Natural killer cell (primary cell): ENCODE data around the gene CFAP157. TPM values are rescaled to one million over a fixed set of nuclear protein-coding genes. Genes with fewer than 3 reads are reported as not detected.

Experiments used
- ATAC-seq, 3 donors: fragments of 150-1000 bp in 2 of 3; fragments of 200-7000 bp in 1 of 3; cut with Tn5 transposase; 1 replicate in 1 of 3; 2 replicates in 2 of 3; pipeline ENCODE4 v1.10.0; 2021; ENCODE audit warnings: mild to moderate bottlenecking in 2 of 3, moderate library complexity in 2 of 3
- DNase-seq, 2 donors: peaks; one replicate each; pipeline versions ENCODE4 v3.0.0 to v3.0.0-alpha.2; 2013 to 2021; ENCODE audit warnings: mixed read lengths in 1 of 2
- H3K27ac ChIP-seq: one replicate; pipeline ENCODE4 v1.5.1; 2013; ENCODE audit warnings: mild to moderate bottlenecking, low read length
- H3K27me3 ChIP-seq: one replicate; pipeline ENCODE4 v1.6.1; 2013; ENCODE audit warnings: low read length; ENCODE audit not compliant: control insufficient read depth, insufficient read depth
- H3K36me3 ChIP-seq: one replicate; pipeline ENCODE4 v1.6.1; 2013; ENCODE audit warnings: low read length; ENCODE audit not compliant: control insufficient read depth, insufficient read depth
- H3K4me1 ChIP-seq: one replicate; pipeline ENCODE4 v1.6.1; 2013; ENCODE audit warnings: low read length; ENCODE audit not compliant: control insufficient read depth, insufficient read depth
- H3K4me3 ChIP-seq: one replicate; pipeline ENCODE4 v1.5.1; 2013; ENCODE audit warnings: low read length
- H3K9me3 ChIP-seq: one replicate; pipeline ENCODE4 v1.6.1; 2013; ENCODE audit warnings: low read length; ENCODE audit not compliant: control insufficient read depth, insufficient read depth
- H3K27ac Mint-ChIP-seq, 2 donors: one replicate each; pipeline ENCODE4 v1.8.0; 2022; ENCODE audit warnings: mild to moderate bottlenecking in 2 of 2, mixed read lengths in 2 of 2, moderate library complexity in 1 of 2
- H3K27me3 Mint-ChIP-seq, 2 donors: one replicate each; pipeline ENCODE4 v1.8.0; 2022; ENCODE audit warnings: low read depth in 2 of 2, mixed read lengths in 2 of 2
- H3K36me3 Mint-ChIP-seq: one replicate; pipeline ENCODE4 v1.8.0; 2022; ENCODE audit warnings: mixed read lengths
- H3K4me1 Mint-ChIP-seq, 2 donors: one replicate each; pipeline ENCODE4 v1.8.0; 2022; ENCODE audit warnings: mixed read lengths in 2 of 2
- H3K4me3 Mint-ChIP-seq: one replicate; pipeline ENCODE4 v1.8.0; 2022; ENCODE audit warnings: mild to moderate bottlenecking, moderate library complexity, mixed read lengths
- H3K9me3 Mint-ChIP-seq, 2 donors: one replicate each; pipeline ENCODE4 v1.8.0; 2022; ENCODE audit warnings: mixed read lengths in 2 of 2
- CTCF ChIP-seq: fragments of 200-600 bp; IDR thresholded peaks from one replicate; pipeline ENCODE4 v1.8.0; 2022; ENCODE audit warnings: antibody characterized with exemption
- WGBS: methylation state at CpG from one replicate; pipeline ENCODE4 v1.1.7; 2013; ENCODE audit warnings: missing lambda C conversion rate; ENCODE audit not compliant: insufficient coverage; 5-methylcytosine and 5-hydroxymethylcytosine counted together
- intact Hi-C: fragments of 100-400 bp; cut with micrococcal nuclease; formaldehyde crosslinking; loops from one replicate; pipeline ENCODE4 v1.14.2; 2022
- total RNA-seq, 4 donors: library from RNA; stranded (reverse); fragments of 120-200 nt in 1 of 4; gene quantifications; one replicate each; pipeline versions ENCODE4 v1.2.3 to v1.2.4, GENCODE V29; 2013 to 2022

Gene CFAP157
- total RNA-seq, 3 donors from 2014 or later (not counting 1 experiment from before 2014, with no cell fraction given): not detected

DNA sequence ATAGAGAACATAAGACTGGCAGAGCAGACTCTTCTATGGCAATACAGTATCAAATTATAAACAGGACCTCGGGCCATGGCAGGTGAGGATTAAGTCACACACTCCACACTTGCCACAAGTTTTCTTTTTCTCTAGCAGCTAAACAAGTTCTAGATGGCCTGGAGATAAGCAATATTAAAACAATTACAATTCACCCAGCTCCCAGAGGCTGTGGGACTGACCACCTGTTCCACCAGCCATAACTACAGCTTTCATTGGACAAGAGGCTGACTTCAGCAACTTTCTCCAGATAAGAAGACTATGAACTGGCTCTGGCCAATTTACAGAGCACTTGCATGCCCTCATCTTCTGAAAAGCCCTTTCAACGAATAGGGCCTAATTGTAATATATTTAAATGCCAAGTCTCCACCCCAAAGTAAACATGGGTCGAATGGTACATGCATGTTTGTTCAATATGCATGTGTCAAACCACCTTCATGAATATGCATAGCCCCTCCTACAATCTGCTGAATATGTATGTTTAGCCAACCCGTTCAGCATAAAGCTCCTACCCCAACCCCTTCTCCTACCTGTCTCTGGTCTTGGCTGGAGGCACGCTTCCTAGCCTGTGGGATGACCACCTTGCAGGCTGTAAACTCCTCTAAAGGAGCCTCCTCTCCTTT is 6.1 kb upstream of the CFAP157 start:
- Histone ChIP-seq H3K4me1 (peaks cover 13% of the 10 kb centered on the region), H3K27me3 (no peaks in the 10 kb centered on the region), H3K27ac (no peak overlapping the region), H3K36me3 (no peaks in the 10 kb centered on the region), H3K4me3 (no peak overlapping the region), H3K9me3 (no peaks in the 10 kb centered on the region)
- intact Hi-C loops: no loop called here
- no peaks in the 10 kb centered on the region for H3K27me3 Mint-ChIP-seq
- peak overlapping the region; percentile 84 to 97 for H3K27ac Mint-ChIP-seq
- TF ChIP-seq CTCF: no peak
- peaks cover 8 to 15% of the 10 kb centered on the region in 2 donors for H3K4me1 Mint-ChIP-seq
- no peaks in the 10 kb centered on the region for H3K36me3 Mint-ChIP-seq
- DNase-seq (no peak), ATAC-seq (no peak)
- H3K4me3 Mint-ChIP-seq: peak overlapping the region; percentile 31
- 95% methylated on average over 5 of the region's 5 CpGs for WGBS
- no peaks in the 10 kb centered on the region for H3K9me3 Mint-ChIP-seq

- Histone ChIP-seq H3K4me3 (no peak overlapping the region), H3K4me1 (peaks cover 19% of the 10 kb centered on the region), H3K9me3 (no peaks in the 10 kb centered on the region), H3K36me3 (no peaks in the 10 kb centered on the region), H3K27ac (no peak overlapping the region), H3K27me3 (no peaks in the 10 kb centered on the region)
- no peak overlapping the region for H3K4me3 Mint-ChIP-seq
- H3K27ac Mint-ChIP-seq: no peak overlapping the region
- H3K4me1 Mint-ChIP-seq: peaks cover 13 to 22% of the 10 kb centered on the region in 2 donors
- intact Hi-C loops: no loop called here
- WGBS: 74% methylated on average over 9 of the region's 9 CpGs
- DNase-seq (no peak), ATAC-seq (no peak)
- H3K9me3 Mint-ChIP-seq: no peaks in the 10 kb centered on the region
- TF ChIP-seq CTCF: no peak
- no peaks in the 10 kb centered on the region for H3K36me3 Mint-ChIP-seq
- H3K27me3 Mint-ChIP-seq: no peaks in the 10 kb centered on the region
Measured at GRCh38 chr9:127703289-127703946, 3.4 kb upstream of the CFAP157 start.

DNA sequence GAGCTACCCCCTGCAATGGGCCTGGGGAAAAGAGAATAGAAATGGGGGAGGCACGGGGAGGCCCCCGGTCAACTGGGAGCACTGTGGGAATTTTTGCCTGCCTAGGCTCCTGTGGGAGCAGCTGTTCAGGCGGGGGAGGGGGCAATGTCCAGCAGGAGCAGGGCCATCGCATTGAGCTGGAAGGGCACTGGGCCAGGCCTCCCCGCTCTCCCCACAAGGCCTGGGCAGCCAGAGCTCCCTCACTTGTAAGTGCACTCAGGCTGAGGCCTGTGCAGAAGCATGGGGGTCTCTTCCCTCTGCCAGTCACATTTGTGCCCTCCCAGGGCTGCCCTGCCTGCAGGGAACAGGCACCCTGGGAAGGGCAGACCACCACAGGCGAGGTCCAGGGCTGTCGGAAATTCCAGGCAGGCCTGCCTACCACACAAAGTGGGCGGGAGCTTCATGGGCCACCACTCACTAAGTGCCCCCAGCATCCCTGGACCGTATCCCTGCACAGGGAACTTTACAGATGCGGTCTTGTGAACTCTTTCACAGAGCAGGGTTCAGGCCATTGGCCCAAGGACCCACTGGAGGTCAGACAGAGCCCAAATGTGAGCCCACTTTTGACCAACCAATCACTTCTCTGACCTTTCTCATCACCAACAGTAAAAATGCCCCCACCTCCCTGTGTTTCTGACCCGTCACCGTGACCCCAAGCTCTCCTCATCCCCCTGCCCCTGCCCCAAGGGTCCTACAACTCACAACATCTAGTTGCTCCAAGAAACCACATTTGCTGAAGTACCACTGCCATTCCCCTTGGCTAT is 1.0 kb upstream of the CFAP157 start:
- intact Hi-C loops: no loop called here
- 94% methylated on average over 12 of the region's 12 CpGs for WGBS
- peaks cover 13% of the 10 kb centered on the region for H3K4me1 ChIP-seq
- H3K4me3 ChIP-seq: no peak overlapping the region
- H3K36me3 Mint-ChIP-seq: no peaks in the 10 kb centered on the region
- H3K9me3 ChIP-seq: no peaks in the 10 kb centered on the region
- H3K27me3 ChIP-seq: no peaks in the 10 kb centered on the region
- H3K4me3 Mint-ChIP-seq: no peak overlapping the region
- H3K9me3 Mint-ChIP-seq: no peaks in the 10 kb centered on the region
- no peak overlapping the region for H3K27ac ChIP-seq
- DNase-seq (no peak), ATAC-seq (no peak)
- TF ChIP-seq CTCF: no peak
- H3K27ac Mint-ChIP-seq: no peak overlapping the region
- no peaks in the 10 kb centered on the region for H3K27me3 Mint-ChIP-seq
- peaks cover 12 to 16% of the 10 kb centered on the region in 2 donors for H3K4me1 Mint-ChIP-seq
- no peaks in the 10 kb centered on the region for H3K36me3 ChIP-seq
